Activated CD8-positive, alpha-beta memory T cell treated with anti-CD3 and anti-CD28 coated beads for 36 hours (primary cell): ENCODE measurements around the gene LONP2. TPM values are rescaled to one million over a fixed set of nuclear protein-coding genes. Genes with fewer than 3 reads are reported as not detected.
"Not testable (repeated sequence)": the region's sequence is repeated elsewhere in the genome, so short reads cannot be mapped to it uniquely, and the experiment has no call there.

ENCODE experiments used
- CTCF ChIA-PET: fragments of 350-600 bp; sonication (Branson Sonifier 250); formaldehyde crosslinking; loops from one replicate; lab custom pipeline; 2021; ENCODE audit warnings: antibody characterized with exemption; lab: Charles Lee
- POLR2A ChIA-PET: fragments of 350-600 bp; sonication (Branson Sonifier 250); formaldehyde crosslinking; loops from one replicate; lab custom pipeline; 2021; ENCODE audit warnings: antibody characterized with exemption; lab: Charles Lee
- total RNA-seq, 2 experiments: library from RNA; stranded (reverse); gene quantifications; one replicate each; pipeline ENCODE4 v1.2.3, GENCODE V29; 2021

Gene LONP2
- total RNA-seq, 2 experiments from 2014 or later: 46.1 to 50.0 TPM

DNA sequence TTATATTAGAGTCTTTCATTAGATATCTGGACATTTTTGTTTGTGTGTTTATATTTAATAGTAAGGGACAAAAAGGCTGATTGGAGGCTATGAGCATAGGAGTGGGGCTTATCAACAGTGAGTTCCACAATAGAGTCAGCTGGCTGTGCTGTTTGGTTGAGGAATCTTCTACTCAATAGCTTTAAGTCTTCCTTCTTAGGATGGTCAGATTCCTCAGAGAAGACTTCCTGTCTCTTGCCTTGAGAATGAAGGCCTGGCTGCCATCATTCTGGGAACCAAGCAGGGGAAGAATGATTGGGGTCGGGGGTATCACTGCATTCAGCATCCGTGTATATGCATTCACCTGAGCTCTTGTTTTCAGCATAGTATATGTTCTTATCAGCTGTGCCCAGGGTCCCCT is 35.1 kb downstream of the LONP2 start:
- ChIA-PET CTCF (no interaction called here), POLR2A (no interaction called here)

DNA sequence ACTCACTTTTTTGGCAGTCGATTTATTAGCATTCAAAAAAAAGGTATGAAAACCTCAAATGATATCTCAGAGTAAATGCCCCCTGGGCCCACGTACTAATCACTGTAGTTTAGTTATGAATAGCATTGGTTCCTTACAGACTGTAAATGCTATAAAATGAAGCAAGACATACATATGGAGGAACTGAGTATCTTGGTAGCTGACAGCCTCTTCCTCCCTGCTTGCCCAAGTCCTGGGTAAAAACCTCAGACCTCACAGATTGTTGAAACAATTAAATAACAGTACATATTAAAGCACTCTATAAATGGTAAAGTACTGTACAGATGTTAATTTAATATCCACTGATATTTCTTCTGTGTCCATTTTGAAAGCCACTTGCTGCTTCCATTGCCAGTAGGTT is 36.4 kb downstream of the LONP2 start:
- ChIA-PET POLR2A (no interaction called here), CTCF (no interaction called here)

DNA sequence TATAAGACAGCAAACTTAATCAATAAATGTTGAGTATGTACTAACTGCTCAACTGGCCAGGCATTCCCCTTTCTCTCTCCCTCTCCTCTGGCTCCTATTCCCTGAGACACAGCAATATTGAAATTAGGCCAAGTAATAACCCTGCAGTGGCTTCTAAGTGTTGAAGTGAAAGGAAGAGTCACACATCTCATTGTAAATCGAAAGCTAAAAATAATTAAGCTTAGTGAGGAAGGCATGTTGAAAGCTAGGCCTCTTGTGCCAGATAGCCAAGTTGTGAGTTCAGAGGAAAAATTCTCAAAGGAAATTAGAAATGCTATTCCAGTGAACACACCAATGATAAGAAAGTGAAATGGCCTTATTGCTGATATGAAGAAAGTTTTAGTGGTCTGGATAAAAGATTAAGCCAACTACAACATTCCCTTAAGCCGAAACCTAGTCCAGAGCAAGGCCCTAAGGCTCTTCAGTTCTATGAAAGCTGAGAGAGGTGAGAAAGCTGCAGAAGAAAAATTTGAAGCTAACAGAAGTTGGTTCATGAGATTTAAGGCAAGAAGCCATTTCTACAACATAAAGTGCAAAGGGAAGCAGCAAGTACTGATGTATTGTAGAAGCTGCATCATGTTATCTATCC is 38.6 kb downstream of the LONP2 start:
- ChIA-PET POLR2A (no interaction called here), CTCF (no interaction called here)

DNA sequence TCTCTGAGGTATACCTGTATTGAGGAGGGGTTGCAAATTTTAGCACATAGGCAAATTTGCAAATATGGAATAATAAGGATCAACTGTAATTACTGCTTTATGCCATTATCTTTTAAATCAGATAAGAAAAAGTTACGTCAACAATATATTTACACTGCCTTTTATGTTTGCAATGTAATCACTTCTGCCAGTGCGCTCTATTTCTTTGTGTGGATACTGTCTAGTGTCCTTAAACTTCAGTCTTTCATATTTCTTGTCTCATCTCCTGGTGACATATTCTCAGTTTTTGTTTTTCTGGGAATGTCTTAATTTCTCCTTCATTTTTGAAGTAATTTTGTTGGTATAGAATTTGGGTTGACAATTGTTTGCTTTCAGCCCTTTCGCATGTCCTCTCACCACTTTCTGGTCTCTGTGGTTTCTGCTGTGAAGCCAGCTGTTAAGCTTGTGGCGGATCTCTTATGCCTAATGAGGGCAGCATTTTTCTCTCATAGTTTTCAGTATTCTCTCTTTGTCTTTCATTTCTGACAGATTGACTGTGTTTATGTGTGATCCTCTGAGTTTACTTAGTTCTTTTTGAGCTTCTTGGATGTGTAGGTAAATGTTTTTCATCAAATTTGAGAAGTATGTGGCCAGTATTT is 40.8 kb downstream of the LONP2 start:
- POLR2A ChIA-PET: no interaction called here
- CTCF ChIA-PET: no interaction called here

DNA sequence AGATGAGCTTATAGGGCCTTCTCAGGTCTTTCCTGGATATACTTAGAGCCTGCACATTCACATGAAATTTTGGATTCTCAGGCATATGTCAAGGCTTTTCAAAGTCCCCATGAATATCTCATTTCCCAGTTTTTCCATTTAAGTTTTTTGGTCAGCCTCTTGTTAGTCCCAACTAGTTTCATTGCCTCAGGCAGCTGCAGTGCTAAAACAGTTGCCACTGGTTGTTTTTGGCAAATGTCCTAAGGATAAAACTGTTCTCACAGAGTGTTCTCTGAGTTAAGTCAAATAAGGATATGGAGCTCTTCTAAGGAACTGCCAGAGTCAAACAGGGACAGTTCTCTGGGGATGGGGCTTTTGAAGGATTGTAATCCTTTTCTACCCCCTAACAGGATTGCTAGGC is 43.1 kb downstream of the LONP2 start:
- CTCF ChIA-PET: no interaction called here
- POLR2A ChIA-PET: no interaction called here

DNA sequence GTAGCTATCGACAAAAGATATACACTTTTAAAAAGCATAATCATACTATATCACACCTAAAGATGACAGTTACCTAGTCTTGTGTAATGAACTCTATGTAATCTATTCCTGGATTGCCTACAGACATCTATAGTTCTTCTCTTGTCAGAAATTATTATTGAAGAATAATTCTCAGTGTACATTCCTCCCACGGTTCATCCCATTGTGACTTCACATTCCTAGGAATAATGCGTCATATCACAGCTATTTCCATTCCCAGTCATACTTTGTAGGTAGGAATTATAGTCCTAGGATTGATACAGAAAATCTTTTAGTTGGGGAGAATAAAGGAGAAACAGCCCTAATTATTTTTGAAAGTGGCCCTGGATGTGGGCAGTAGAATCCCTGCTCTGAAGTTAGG is 47.2 kb downstream of the LONP2 start:
- POLR2A ChIA-PET: no interaction called here
- CTCF ChIA-PET: interaction anchor here (1.4 kb wide), 1 partner anchor 19 kb away, joined by 3 read pairs; no protein-coding TSS in a partner anchor

DNA sequence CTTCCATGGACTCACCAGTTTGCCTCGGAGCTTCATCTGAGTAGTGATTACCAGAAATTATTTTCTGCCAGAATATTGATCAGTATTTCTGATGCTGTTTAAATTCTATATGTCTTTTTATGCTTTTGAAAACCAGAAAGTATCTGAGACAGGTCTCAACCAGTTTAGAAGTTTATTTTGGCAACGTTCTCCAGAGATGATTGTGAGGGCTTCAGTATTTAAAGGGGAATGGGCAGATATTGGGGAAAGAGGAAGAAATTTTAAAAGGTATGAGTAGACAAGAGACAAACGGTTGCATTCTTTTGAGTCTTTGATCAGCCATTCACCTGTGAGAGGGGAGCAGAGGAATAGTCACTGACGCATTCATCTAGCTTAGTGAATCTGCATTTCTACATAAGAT is 47.7 kb downstream of the LONP2 start:
- POLR2A ChIA-PET: no interaction called here
- CTCF ChIA-PET: interaction anchor here (1.4 kb wide), 1 partner anchor 20 kb away, joined by 3 read pairs; no protein-coding TSS in a partner anchor

DNA sequence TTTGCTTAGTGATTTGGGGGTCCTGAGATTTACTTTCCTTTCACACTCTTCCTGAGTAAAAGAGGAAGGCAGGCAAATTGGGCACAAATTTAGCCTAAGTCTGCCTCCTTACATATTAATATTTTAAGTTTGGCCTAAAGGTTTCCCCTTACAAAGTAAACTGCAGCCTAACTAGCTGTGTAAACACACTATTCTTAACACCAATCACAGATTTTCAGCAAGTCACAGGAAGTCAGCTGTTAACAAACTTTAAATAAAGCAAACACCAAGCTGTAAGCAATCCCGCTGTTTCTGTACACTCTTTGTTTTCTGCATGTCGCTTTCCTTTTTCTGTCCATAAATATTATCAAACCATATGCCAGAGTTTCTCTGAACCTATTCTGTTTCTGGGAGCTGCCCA is 48.4 kb downstream of the LONP2 start:
- POLR2A ChIA-PET: no interaction called here
- CTCF ChIA-PET: no interaction called here

DNA sequence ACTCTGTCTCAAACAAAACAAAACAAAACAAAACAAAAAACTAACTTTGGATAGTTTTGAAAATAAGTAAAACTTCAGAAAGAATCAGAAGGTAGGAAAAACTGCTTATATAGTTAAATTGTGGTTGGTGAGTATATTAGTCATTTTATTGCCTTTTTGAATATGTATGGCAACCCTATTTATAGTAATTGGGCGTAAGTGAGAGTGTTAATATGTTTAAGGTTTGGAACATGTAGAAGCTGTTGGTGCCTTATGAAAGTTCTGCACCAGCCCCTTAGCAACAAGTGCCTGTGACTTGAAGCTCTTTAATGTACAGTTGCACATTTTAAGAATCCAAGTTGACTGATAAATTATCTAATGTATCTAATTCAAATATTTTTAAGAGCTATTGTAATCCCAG is 50.6 kb downstream of the LONP2 start:
- ChIA-PET CTCF (no interaction called here), POLR2A (no interaction called here)

DNA sequence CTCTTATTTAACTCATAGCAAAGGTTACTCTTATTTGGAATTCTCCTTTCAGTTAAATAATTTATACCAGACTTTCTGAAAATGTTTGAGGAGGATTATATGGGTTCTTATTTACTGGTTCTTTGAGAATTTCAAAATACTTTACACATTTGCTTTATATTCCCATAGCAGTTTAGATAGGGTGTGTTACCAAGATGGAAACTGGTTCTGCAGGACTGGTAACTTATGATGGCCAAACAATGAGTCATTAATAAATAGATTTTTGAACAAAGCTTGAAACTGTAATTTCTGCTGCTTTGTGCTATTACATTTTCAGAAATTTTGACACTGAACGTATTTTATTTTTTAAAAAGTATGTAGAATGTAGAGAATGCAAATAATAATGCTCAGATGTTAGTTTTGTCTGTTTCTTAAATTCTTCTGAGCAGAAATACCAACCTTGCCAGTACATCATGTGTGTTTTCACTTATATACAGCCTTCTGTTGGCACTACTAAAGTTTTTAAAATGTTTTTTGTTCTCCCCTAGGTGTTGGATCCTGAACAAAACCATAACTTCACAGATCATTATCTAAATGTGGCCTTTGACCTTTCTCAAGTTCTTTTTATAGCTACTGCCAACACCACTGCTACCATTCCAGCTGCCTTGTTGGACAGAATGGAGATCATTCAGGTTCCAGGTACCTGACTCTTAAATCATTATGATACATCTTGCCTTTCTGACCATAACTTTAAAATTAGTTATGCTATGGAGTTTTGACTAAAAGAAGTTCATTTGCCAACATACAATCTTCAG is 51.6 kb downstream of the LONP2 start:
- ChIA-PET CTCF (no interaction called here), POLR2A (no interaction called here)

DNA sequence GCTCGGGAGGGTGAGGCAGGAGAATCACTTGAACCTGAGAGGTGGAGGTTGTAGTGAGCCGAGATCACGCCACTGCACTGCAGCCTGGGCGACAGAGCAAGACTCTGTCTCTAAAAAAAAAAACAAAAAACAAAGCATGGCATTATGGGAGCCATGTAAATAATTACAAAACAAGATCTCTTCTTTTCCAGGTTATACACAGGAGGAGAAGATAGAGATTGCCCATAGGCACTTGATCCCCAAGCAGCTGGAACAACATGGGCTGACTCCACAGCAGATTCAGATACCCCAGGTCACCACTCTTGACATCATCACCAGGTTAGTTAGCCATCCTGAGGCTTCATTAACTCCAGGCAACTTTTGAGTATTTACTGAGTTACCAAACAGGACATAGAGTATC is 55.4 kb downstream of the LONP2 start:
- ChIA-PET POLR2A (no interaction called here), CTCF (no interaction called here)

DNA sequence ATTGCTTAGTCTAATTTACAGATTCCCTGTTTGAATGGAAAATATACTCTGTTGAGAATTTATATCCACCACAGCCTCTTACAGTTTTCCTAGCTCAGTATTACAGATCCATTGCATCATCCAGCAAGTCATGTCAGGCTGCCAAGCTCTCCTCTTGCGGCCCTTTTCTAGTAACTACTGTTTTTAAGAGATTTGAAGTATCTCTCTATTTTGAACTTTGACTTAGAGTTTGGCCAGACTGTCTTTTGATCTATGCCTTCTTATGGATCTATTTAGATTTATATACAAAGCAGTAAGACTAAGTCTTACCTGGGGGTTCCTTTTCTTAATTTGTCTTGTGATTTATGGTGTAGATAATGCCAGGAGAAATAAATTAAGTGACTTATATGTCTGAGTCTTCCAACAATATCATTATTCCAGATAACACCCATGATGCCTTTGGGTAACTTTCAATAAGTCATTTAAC is 56.3 kb downstream of the LONP2 start:
- CTCF ChIA-PET: no interaction called here
- POLR2A ChIA-PET: no interaction called here

DNA sequence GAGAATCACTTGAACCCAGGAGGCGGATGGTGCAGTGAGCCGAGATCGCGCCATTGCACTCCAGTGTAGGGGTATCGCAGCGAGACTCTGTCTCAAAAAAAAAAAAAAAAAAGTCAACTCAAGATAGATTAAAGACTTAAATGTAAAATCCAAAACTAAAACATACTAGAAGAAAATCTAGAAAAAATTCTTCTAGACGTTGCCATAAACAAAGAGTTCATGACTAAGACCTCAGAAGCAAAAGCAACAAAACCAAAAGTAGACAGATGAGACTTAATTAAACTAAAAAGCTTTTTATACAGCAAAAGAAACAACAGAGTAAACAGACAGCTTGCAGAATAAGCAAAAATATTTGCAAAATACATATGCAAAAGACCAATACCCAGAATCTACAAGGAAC is 64.4 kb downstream of the LONP2 start:
- ChIA-PET CTCF (no interaction called here), POLR2A (interaction anchor here (0.7 kb wide), 2 partner anchors 35 to 102 kb away, joined by 5 to 6 read pairs; no protein-coding TSS in a partner anchor)

DNA sequence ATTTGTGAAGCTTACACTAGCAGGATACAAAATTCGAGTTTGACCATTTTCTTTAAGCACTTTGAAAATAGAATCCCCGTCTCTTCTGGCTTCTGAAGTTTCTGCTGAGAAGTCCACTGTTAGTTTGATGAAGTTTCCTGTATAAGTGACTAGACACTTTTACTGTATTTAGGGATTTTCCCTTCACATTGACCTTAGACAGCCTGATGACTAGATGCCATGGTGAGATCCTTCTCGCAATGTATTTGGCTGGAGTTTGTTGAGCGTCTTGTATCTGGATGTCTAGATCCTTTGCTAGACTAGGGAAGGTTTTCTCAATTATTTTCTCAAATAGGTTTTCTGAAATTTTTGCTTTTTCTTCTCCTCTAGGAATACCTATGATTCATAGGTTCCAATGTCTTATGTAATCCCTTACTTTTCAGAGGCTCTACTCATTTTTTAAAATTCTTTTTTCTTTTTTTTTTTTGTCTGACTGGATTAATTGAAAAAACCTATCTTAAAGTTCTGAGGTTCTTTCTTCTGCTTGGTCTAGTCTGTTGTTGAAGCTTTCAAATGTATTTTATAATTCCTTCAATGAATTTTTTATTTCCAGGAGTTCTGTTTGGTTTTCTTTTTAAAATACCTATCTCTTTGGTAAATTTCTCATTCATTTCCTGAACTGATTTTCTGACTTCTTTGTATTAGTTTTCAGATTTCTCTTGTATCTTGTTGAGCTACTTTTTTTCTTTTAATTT is 67.0 kb downstream of the LONP2 start:
- ChIA-PET POLR2A (no interaction called here), CTCF (interaction anchor here (0.7 kb wide), 1 partner anchor 1035 kb away, joined by 3 read pairs; no protein-coding TSS in a partner anchor)

DNA sequence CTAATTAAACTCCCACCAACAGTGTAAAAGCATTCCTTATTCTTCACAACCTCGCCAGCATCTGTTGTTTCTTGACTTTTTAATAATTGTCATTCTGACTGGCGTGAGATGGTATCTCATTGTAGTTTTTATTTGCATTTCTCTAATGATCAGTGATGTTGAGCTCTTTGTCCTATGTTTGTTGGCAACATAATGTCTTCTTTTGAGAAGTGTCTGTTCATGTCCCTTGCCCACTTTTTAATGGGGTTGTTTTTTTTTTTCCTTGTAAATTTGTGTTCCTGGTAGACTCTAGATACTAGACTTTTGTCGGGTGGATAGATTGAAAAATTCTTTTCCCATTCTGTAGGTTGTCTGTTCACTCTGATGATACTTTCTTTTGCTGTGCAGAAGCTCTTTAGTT is 69.8 kb downstream of the LONP2 start:
- CTCF ChIA-PET, POLR2A ChIA-PET: not testable (repeated sequence)

DNA sequence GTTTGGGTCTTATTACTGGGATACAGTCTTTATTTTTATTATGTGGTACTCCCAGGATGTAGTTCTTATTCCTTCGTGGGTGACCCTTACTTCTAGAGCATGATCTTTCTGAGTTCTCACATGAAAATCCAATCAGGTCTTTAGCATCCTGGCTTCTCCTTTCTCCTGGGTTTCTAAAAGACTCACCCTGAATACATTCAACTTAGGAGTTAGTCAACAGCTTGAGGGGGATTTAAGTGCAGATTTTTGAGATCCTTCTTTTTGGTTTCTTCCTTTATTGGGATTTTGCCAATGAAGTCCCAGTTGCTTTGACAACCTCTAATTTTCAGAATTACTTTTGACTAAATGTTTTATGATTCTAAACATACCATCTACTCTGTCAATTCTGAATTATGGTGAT is 72.9 kb downstream of the LONP2 start:
- ChIA-PET CTCF (no interaction called here), POLR2A (no interaction called here)

DNA sequence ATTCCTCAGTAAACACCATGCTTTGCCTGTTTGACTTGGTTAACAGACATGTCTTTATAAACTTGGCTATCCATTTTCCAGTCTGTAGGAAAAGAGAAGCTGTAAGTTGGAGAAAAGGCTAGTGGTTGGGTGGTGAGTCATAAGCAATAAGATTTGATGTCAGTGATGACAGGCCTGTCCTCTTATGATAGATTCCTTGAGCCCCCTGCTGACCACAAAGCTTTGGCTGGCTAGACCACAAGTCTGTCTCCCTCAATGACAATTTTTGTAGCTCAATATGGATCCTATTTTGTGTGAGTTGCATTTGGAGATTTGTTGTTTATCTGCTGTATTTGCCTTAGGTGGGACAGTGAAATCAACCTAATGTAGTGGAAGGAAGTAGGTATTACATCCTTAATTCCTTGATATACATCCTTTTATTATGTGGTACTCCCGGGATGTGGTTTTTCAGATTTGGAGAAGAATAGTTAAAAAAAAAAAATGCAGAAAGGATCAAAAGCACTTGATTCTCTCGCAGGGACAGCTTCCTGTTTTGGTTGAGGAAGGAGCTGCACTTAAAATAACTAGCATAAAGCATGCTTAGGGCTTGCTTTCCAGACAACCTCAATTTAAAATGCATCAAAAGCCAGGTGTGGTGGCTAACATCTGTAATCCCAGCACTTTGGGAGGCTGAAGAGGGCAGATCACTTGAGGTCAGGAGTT is 73.7 kb downstream of the LONP2 start:
- ChIA-PET POLR2A (no interaction called here), CTCF (no interaction called here)

DNA sequence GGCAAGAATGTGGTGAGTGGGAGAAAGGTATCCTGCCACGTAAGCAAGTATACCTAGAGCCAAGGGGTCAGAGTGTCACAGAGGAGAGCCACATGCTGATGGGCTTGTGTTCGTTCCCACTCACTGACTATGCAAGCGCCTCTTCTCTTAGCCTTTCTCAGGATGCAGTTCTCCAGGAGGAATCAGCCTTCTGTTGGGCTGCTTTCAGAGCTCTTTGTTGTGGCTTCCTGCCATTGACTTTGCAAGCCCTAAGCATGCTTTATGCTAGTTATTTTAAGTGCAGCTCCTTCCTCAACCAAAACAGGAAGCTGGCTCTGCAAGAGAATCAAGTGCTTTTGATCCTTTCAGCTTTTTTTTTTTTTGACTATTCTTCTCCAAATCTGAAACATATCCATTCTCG is 74.5 kb downstream of the LONP2 start:
- ChIA-PET CTCF (no interaction called here), POLR2A (no interaction called here)

DNA sequence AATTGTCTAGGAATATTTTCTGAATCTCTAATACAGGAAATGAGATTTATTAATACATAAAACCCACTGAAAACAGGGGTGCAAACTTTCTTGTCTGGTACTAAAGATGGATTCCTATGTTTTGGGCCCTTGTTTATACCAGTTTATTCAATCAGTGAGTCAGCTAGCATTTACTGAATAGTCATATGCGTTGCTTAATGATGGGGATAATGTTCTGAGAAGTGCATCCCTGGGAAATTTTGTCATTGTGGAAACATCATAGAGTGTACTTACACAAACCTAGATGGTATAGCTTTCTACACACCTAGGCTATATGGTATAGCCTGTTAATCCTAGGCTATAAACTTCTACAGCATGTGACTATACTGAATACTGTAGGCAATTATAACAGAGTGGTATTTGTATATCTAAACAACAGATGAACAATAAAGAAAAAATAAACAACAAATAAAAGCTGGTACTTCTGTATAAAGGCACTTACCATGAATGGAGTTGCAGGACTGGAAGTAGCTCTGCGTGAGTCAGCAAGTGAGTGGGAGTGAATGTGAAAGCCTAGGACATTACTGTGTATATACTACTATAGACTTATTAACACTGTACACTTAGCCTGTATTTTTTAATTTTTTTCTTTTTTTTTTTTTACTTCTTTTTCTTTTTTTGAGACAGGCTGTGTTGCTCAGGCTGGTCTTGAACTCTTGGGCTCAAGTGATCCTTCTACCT is 77.4 kb downstream of the LONP2 start:
- ChIA-PET POLR2A (no interaction called here), CTCF (interaction anchor here (1.9 kb wide), 1 partner anchor 302 kb away, joined by 10 read pairs; no protein-coding TSS in a partner anchor)
